K562 (cell line): ENCODE results near the gene UBL5. TPM values are rescaled to one million over a fixed set of nuclear protein-coding genes. Genes with fewer than 3 reads are reported as not detected.

Source experiments
- ATAC-seq: fragments of 200-7000 bp; cut with Tn5 transposase; 3 replicates; pipeline ENCODE4 v1.9.1; 2020; ENCODE audit warnings: moderate library complexity
- BruUV-seq: library from RNA; stranded (reverse); fragments of 400-500 nt; replicated peaks from 2 replicates; lab custom pipeline; 2021; lab: Mats Ljungman, UMichigan
- CTCF ChIA-PET: fragments of 300-600 bp; formaldehyde crosslinking; extraction: SDS; loops from one replicate; lab custom pipeline; 2021; ENCODE audit warnings: low intra/inter-chr PET ratio; lab: Yijun Ruan, JAX
- POLR2A ChIA-PET: fragments of 300-600, 350-650 bp; sonication (Branson Sonifier 250); formaldehyde crosslinking; extraction: SDS; loops from one replicate; lab custom pipeline; 2021; ENCODE audit warnings: antibody characterized with exemption, inconsistent platforms; lab: Yijun Ruan, JAX
- DNase-seq, 4 experiments: peaks; one replicate each; pipeline versions ENCODE4 v3.0.0 to v3.0.0-alpha.2; 2011 to 2018; ENCODE audit warnings: low spot score in 3 of 4, mixed read lengths in 3 of 4; ENCODE audit errors: extremely low read depth in 1 of 4
- FAIRE-seq: peaks from 2 replicates; lab custom pipeline; 2011; peaks lifted over from hg19 to GRCh38; lab: Jason Lieb, UNC
- H2AFZ ChIP-seq: 2 replicates; pipeline ENCODE4 v1.6.0; 2011; ENCODE audit warnings: low read depth, low read length, control low read depth, inconsistent platforms
- H3K27ac ChIP-seq: fragments of 200-600 bp; 3 replicates; pipeline ENCODE4 v1.8.0; 2011; ENCODE audit warnings: low read depth, mild to moderate bottlenecking, control low read depth, inconsistent platforms, low read length, moderate library complexity, mixed read lengths; ENCODE audit errors: extremely low read depth
- H3K27me3 ChIP-seq, 2 experiments: fragments of 300-600 bp in 1 of 2; 2 replicates in 1 of 2; 3 replicates in 1 of 2; pipeline versions ENCODE4 v1.6.0 to v1.8.0; 2011; ENCODE audit warnings: inconsistent platforms in 2 of 2, low read length in 2 of 2, mild to moderate bottlenecking in 1 of 2, mixed read lengths in 1 of 2, moderate library complexity in 1 of 2; ENCODE audit not compliant: control insufficient read depth in 2 of 2, insufficient read depth in 2 of 2
- H3K36me3 ChIP-seq: fragments of 300-600 bp; 3 replicates; pipeline ENCODE4 v1.8.0; 2011; ENCODE audit warnings: mild to moderate bottlenecking, low read length, inconsistent platforms; ENCODE audit not compliant: control insufficient read depth, insufficient read depth
- H3K4me1 ChIP-seq, 2 experiments: fragments of 200-600 bp in 1 of 2; replicated peaks in 1 of 2; 2 replicates in 1 of 2; 3 replicates in 1 of 2; pipeline versions ENCODE4 v1.5.1 to v1.8.0; 2011; ENCODE audit warnings: inconsistent platforms in 2 of 2, low read length in 2 of 2, mild to moderate bottlenecking in 1 of 2, mixed read lengths in 1 of 2, moderate library complexity in 1 of 2; ENCODE audit not compliant: control insufficient read depth in 2 of 2, insufficient read depth in 2 of 2
- H3K4me2 ChIP-seq: 2 replicates; pipeline ENCODE4 v1.6.1; 2011; ENCODE audit warnings: low read length, control low read depth, inconsistent platforms, mixed read lengths; ENCODE audit not compliant: insufficient read depth
- H3K4me3 ChIP-seq: fragments of 200-600 bp; sonication (generic), shearing (Covaris generic); 2 replicates; pipeline ENCODE4 v1.5.1; 2016; ENCODE audit warnings: control low read depth, inconsistent platforms
- H3K79me2 ChIP-seq: fragments of 200-600 bp; 3 replicates; pipeline ENCODE4 v1.8.0; 2011; ENCODE audit warnings: low read length, inconsistent platforms; ENCODE audit not compliant: control insufficient read depth, insufficient read depth
- H3K9ac ChIP-seq, 2 experiments: 2 replicates each; pipeline versions ENCODE4 v1.6.0 to v1.6.1; 2011; ENCODE audit warnings: low read depth in 2 of 2, low read length in 2 of 2, control low read depth in 1 of 2, inconsistent platforms in 1 of 2, mild to moderate bottlenecking in 1 of 2, mixed read lengths in 1 of 2; ENCODE audit not compliant: insufficient read depth in 1 of 2
- H3K9me1 ChIP-seq: one replicate; pipeline ENCODE4 v1.6.0; 2011; ENCODE audit warnings: inconsistent platforms, mild to moderate bottlenecking, low read length, moderate library complexity; ENCODE audit not compliant: control insufficient read depth, insufficient read depth
- H3K9me3 ChIP-seq: replicated peaks from 2 replicates; pipeline ENCODE4 v1.5.1; 2011; ENCODE audit warnings: low read depth, low read length, inconsistent platforms; ENCODE audit not compliant: control insufficient read depth, insufficient read depth
- H4K20me1 ChIP-seq: replicated peaks from 2 replicates; pipeline ENCODE4 v1.6.1; 2011; ENCODE audit warnings: low read length, inconsistent platforms, mixed read lengths; ENCODE audit not compliant: control insufficient read depth, insufficient read depth
- CBX2 ChIP-seq: fragments of 200-600 bp; sonication (generic); IDR thresholded peaks from one replicate; pipeline ENCODE4 v1.6.1; 2012; ENCODE audit warnings: mild to moderate bottlenecking, low read length, inconsistent platforms; ENCODE audit not compliant: insufficient read depth, poor library complexity, severe bottlenecking
- SOX6 ChIP-seq: fragments of 450-650 bp; IDR thresholded peaks from 2 replicates; pipeline ENCODE4 v1.6.1; 2014; ENCODE audit warnings: mild to moderate bottlenecking
- ZBTB9 ChIP-seq: fragments of 450-650 bp; formaldehyde crosslinking; IDR thresholded peaks from 2 replicates; pipeline ENCODE4 v1.4.0; 2020; ENCODE audit warnings: mild to moderate bottlenecking, moderate library complexity
- ZNF239 ChIP-seq: fragments of 250-450 bp; sonication (Bioruptor Pico); IDR thresholded peaks from 2 replicates; pipeline ENCODE4 v1.4.0; 2020; ENCODE audit warnings: mild to moderate bottlenecking
- WGBS: fragments of 100-300 bp; shearing (Covaris generic); methylation state at CpG from one replicate; pipeline ENCODE4 v1.1.6; 2016; ENCODE audit warnings: low coverage, mixed read lengths; ENCODE audit not compliant: insufficient coverage; ENCODE audit errors: missing lambda C conversion rate; 5-methylcytosine and 5-hydroxymethylcytosine counted together
- in situ Hi-C: fragments of 300-500 bp; cut with MboI; formaldehyde crosslinking; loops from 4 replicates; pipeline ENCODE4 v1.15.0; 2018; ENCODE audit warnings: inconsistent platforms, mixed read lengths
- intact Hi-C: fragments of 100-400 bp; cut with micrococcal nuclease; formaldehyde crosslinking; loops from 2 replicates; pipeline ENCODE4 v1.14.2; 2022
- polyA plus RNA-seq, 8 experiments: library from polyadenylated mRNA; depleted of rRNA in 4 of 8; stranded (reverse) in 5 of 8; unstranded in 3 of 8; fragments of >200 nt; fragmentation: Nextera tagmentation in 2 of 8; fragmentation: Illumina TruSeq in 1 of 8; extraction: Ambion mirVana in 2 of 8; extraction: Trizol in 1 of 8; gene quantifications; 2 replicates each; pipeline versions ENCODE4 v1.2.1 to v1.2.3, GENCODE V29; 2011 to 2014; ENCODE audit warnings: inconsistent platforms in 1 of 8, missing spikeins in 1 of 8
- total RNA-seq, 7 experiments: library from RNA; depleted of rRNA in 6 of 7; stranded (reverse); fragments of >200 nt in 6 of 7; fragmentation: Illumina TruSeq in 2 of 7; extraction: Trizol in 2 of 7; gene quantifications; 2 replicates each; pipeline versions ENCODE4 v1.2.1 to v1.2.3, GENCODE V29; 2011 to 2021; ENCODE audit warnings: low replicate concordance in 1 of 7

UBL5 gene
- total and polyA plus RNA-seq, 9 of the 15 experiments (the other 6 are each of a cell fraction or from before 2014, with no cell fraction given), result 410 to 1,266 (median 613) TPM

- POLR2A ChIA-PET, result interaction anchor here (0.8 kb wide), 1 partner anchor 101 kb away, joined by 3 read pairs; no protein-coding TSS in a partner anchor
- H3K36me3 ChIP-seq, result no peaks in the 10 kb centered on the region
- ATAC-seq, result no peak
- intact Hi-C loops, result no loop called here
- H3K4me2 ChIP-seq, result no peak overlapping the region
- WGBS, result 7% methylated on average over 1 of the region's 1 CpG
- BruUV-seq, result no TSS peak
- no peaks in the 10 kb centered on the region for H3K9me1 ChIP-seq
- no peak overlapping the region for H2AFZ ChIP-seq
- H3K9me3 ChIP-seq, result no peaks in the 10 kb centered on the region
- DNase-seq, result no peak
- peaks cover 18 to 35% of the 10 kb centered on the region in 2 experiments; a peak in 4 of 5 replicates for H3K27me3 ChIP-seq
- peaks cover 12 to 13% of the 10 kb centered on the region in 2 experiments; a peak in 4 of 5 replicates for H3K4me1 ChIP-seq
- no peaks in the 10 kb centered on the region for H3K79me2 ChIP-seq
- peaks cover 8% of the 10 kb centered on the region; the same call in 1 of the 2 replicates for H4K20me1 ChIP-seq
- in situ Hi-C loops, result no loop called here
- TF ChIP-seq CBX2 (no peak), ZNF239 (CRISPR knock-in tag) (peak; percentile 91), ZBTB9 (CRISPR knock-in tag) (no peak), SOX6 (no peak)
- TF ChIP-seq, all 486 proteins: peak for 1
- CTCF ChIA-PET, result no interaction called here
- Histone ChIP-seq H3K4me3 (no peak overlapping the region), H3K27ac (no peak overlapping the region), H3K9ac (no peak overlapping the region)
- no peak for FAIRE-seq
Observed at GRCh38 chr19:9861503-9861902, 33.8 kb downstream of the UBL5 start.
